Caco-2 (cell line): Measurements from ENCODE around the gene C2CD3. TPM values are rescaled to one million over a fixed set of nuclear protein-coding genes. Genes with fewer than 3 reads are reported as not detected.

Source experiments
- BruUV-seq: library from RNA; stranded (reverse); fragments of 400-500 nt; replicated peaks from 2 replicates; lab custom pipeline; 2021; lab: Mats Ljungman, UMichigan
- CTCF ChIA-PET: fragments of 300-600 bp; sonication (Branson Sonifier 250); formaldehyde crosslinking; loops from one replicate; lab custom pipeline; 2022; ENCODE audit warnings: antibody characterized with exemption; lab: Charles Lee
- POLR2A ChIA-PET: fragments of 300-600 bp; sonication (Branson Sonifier 250); formaldehyde crosslinking; loops from one replicate; lab custom pipeline; 2022; ENCODE audit warnings: antibody characterized with exemption; lab: Charles Lee
- DNase-seq, 2 experiments: peaks; one replicate each; pipeline versions ENCODE4 v3.0.0 to v3.0.0-alpha.2; 2020 to 2022
- H3K27me3 ChIP-seq: replicated peaks from 2 replicates; pipeline ENCODE4 v1.6.0; 2011; ENCODE audit warnings: low read length; ENCODE audit not compliant: control insufficient read depth, insufficient read depth
- H3K36me3 ChIP-seq: 2 replicates; pipeline ENCODE4 v1.5.1; 2011; ENCODE audit warnings: low read length; ENCODE audit not compliant: control insufficient read depth, insufficient read depth
- H3K4me1 ChIP-seq: fragments of 250-450 bp; sonication (Bioruptor Pico); 2 replicates; pipeline ENCODE4 v1.5.1; 2020; ENCODE audit warnings: mild to moderate bottlenecking
- H3K4me3 ChIP-seq: 2 replicates; pipeline ENCODE4 v1.5.1; 2011; ENCODE audit warnings: low read depth, mild to moderate bottlenecking, control low read depth, low read length
- H3K9me3 ChIP-seq: fragments of 250-450 bp; sonication (Bioruptor Pico); 2 replicates; pipeline ENCODE4 v1.5.1; 2020; ENCODE audit warnings: mild to moderate bottlenecking, moderate library complexity
- H3K27ac Mint-ChIP-seq: one replicate; pipeline ENCODE4 v1.8.0; 2022; ENCODE audit warnings: mixed read lengths; ENCODE audit not compliant: unreplicated experiment
- H3K27me3 Mint-ChIP-seq: one replicate; pipeline ENCODE4 v1.8.0; 2022; ENCODE audit warnings: mixed read lengths; ENCODE audit not compliant: insufficient read depth, unreplicated experiment
- H3K36me3 Mint-ChIP-seq: one replicate; pipeline ENCODE4 v1.8.0; 2022; ENCODE audit warnings: mild to moderate bottlenecking, mixed read lengths; ENCODE audit not compliant: insufficient read depth, unreplicated experiment
- H3K4me1 Mint-ChIP-seq: one replicate; pipeline ENCODE4 v1.8.0; 2022; ENCODE audit warnings: low read depth, mixed read lengths; ENCODE audit not compliant: unreplicated experiment
- H3K4me3 Mint-ChIP-seq: one replicate; pipeline ENCODE4 v1.8.0; 2022; ENCODE audit warnings: mild to moderate bottlenecking, moderate library complexity, mixed read lengths; ENCODE audit not compliant: unreplicated experiment
- H3K9me3 Mint-ChIP-seq: one replicate; pipeline ENCODE4 v1.8.0; 2022; ENCODE audit warnings: mixed read lengths; ENCODE audit not compliant: unreplicated experiment
- CTCF ChIP-seq, 2 experiments: fragments of 200-600 bp in 1 of 2; IDR thresholded peaks; 1 replicate in 1 of 2; 2 replicates in 1 of 2; pipeline versions ENCODE4 v1.5.1 to v1.8.0; 2011 to 2022; ENCODE audit warnings: antibody characterized with exemption in 1 of 2, control low read depth in 1 of 2, inconsistent platforms in 1 of 2, low read depth in 1 of 2, low read length in 1 of 2, mild to moderate bottlenecking in 1 of 2, moderate library complexity in 1 of 2; ENCODE audit not compliant: insufficient read depth in 1 of 2, severe bottlenecking in 1 of 2, unreplicated experiment in 1 of 2
- intact Hi-C: fragments of 100-400 bp; cut with micrococcal nuclease; formaldehyde crosslinking; loops from one replicate; pipeline ENCODE4 v1.10.0; 2022; ENCODE audit not compliant: unreplicated experiment
- total RNA-seq: library from RNA; stranded (reverse); gene quantifications from 2 replicates; pipeline ENCODE4 v1.2.3, GENCODE V29; 2022

Gene C2CD3
- total RNA-seq, 1 experiment from 2014 or later, result 47.5 TPM

DNA sequence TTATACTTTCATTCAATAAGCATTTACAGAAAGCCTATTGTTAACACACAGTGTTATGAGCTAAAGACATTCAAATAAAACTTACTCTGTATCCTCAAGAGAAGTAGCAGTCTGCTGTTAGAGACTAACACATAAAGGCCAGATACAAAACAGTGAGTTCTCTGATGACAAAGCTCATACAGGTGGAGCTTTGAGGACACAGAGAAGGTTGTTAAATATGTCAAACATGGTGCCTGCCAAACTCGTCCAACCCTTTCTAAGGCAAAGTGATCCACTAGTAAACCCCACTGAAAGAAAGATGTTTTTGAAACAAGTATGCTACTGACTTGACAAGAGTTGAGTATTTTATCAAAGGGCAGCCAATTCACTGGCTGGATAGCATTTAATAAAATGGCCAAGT, 70.1 kb downstream of the C2CD3 start:
- Mint-ChIP-seq H3K27ac (no peak overlapping the region), H3K36me3 (peaks cover 5% of the 10 kb centered on the region)
- POLR2A ChIA-PET, result interaction anchor here (1.0 kb wide), 1 partner anchor 70 kb away, joined by 3 read pairs; the partner anchor contains the start of genes C2CD3 and PPME1

DNA sequence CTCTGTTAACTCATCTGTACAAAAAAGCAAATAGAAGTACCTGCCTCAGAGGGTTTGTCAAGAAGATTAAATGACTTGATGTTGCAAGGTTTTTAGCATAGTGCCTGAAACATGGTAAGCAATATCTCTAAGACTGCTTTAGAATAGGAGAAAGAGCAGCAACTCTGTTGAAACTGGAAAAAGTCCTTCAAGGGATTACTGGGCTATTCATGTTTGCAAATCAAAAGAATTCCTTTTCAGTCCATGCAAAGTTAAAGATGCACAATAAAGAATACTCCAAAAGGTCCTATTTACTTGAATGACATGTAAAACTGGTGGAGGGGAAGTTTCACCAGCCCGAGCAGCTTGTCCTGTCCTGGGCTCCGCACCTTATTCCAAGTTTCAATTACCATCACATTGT, 70.6 kb downstream of the C2CD3 start:
- ChIA-PET CTCF (no interaction called here), POLR2A (no interaction called here)
- Mint-ChIP-seq H3K4me1 (no peaks in the 10 kb centered on the region), H3K4me3 (no peak overlapping the region), H3K36me3 (peaks cover 5% of the 10 kb centered on the region), H3K27ac (no peak overlapping the region), H3K9me3 (no peaks in the 10 kb centered on the region), H3K27me3 (no peaks in the 10 kb centered on the region)
- no peak for DNase-seq
- no TSS peak for BruUV-seq
- no peak for TF ChIP-seq CTCF (IDR thresholded peaks at IDR 0.05; ENCODE audit: insufficient read depth in 1 of 2, low read depth in 1 of 2, low read length in 1 of 2, severe bottlenecking in 1 of 2, unreplicated experiment in 1 of 2)
- H3K27me3 ChIP-seq, result no peaks in the 10 kb centered on the region
- no peak overlapping the region for H3K4me3 ChIP-seq
- no peaks in the 10 kb centered on the region for H3K9me3 ChIP-seq
- peaks cover 11% of the 10 kb centered on the region for H3K4me1 ChIP-seq
- no peaks in the 10 kb centered on the region for H3K36me3 ChIP-seq
- intact Hi-C loops, result loop anchor here (2.0 kb wide), 1 partner anchor 23 kb away; no protein-coding TSS in a partner anchor

More for the DNA sequence above, 70.1 kb downstream of the C2CD3 start:
- no peaks in the 10 kb centered on the region for H3K27me3 ChIP-seq
- H3K4me3 Mint-ChIP-seq, result no peak overlapping the region
- no peak for TF ChIP-seq CTCF (IDR thresholded peaks at IDR 0.05; ENCODE audit: insufficient read depth in 1 of 2, low read depth in 1 of 2, low read length in 1 of 2, severe bottlenecking in 1 of 2, unreplicated experiment in 1 of 2)
- H3K9me3 Mint-ChIP-seq, result no peaks in the 10 kb centered on the region
- H3K4me3 ChIP-seq, result no peak overlapping the region
- intact Hi-C loops, result loop anchor here (2.0 kb wide), 1 partner anchor 22 kb away; no protein-coding TSS in a partner anchor
- H3K4me1 ChIP-seq, result peaks cover 11% of the 10 kb centered on the region
- H3K9me3 ChIP-seq, result no peaks in the 10 kb centered on the region
- BruUV-seq, result no TSS peak
- DNase-seq, result no peak
- H3K4me1 Mint-ChIP-seq, result no peaks in the 10 kb centered on the region
- CTCF ChIA-PET, result interaction anchor here (0.8 to 1.0 kb wide), 2 partner anchors 70 to 155 kb away, joined by 3 read pairs; partner anchors contain the start of genes C2CD3 and PPME1
- no peaks in the 10 kb centered on the region for H3K27me3 Mint-ChIP-seq
- H3K36me3 ChIP-seq, result no peaks in the 10 kb centered on the region

DNA sequence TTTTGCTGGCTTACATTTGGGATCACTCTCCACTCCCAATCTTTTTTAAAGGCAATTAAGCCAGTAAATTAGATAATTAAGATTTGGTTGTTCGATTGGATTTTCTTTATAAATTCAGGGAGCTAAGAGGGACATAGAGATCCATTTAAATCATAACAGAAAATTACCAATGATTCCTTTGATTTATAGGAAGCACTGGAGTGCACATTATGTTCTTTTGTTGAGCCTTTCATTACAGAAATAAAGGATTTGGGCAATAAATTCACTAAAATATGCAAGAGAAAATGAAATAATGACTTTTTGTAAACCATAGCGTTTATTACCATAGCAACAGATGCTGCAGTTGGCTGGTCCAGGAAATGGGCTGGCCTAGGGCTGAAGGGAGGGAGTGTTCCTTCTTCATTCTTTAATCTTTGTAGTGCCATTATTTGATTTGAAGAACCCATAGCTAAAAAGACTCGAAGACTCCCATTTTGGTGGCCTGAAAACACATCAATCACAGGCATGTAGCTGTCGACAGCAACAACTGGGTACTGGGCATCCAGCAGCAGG, 73.0 kb downstream of the C2CD3 start:
- ChIA-PET POLR2A (no interaction called here), CTCF (no interaction called here)
- H3K4me1 ChIP-seq, result peaks cover 11% of the 10 kb centered on the region
- H3K27me3 ChIP-seq, result no peaks in the 10 kb centered on the region
- no peak overlapping the region for H3K4me3 Mint-ChIP-seq
- no peaks in the 10 kb centered on the region for H3K9me3 ChIP-seq
- no peaks in the 10 kb centered on the region for H3K9me3 Mint-ChIP-seq
- DNase-seq, result no peak
- no TSS peak for BruUV-seq
- TF ChIP-seq CTCF (IDR thresholded peaks at IDR 0.05; ENCODE audit: insufficient read depth in 1 of 2, low read depth in 1 of 2, low read length in 1 of 2, severe bottlenecking in 1 of 2, unreplicated experiment in 1 of 2), result no peak
- no peak overlapping the region for H3K4me3 ChIP-seq
- H3K27ac Mint-ChIP-seq, result no peak overlapping the region
- H3K36me3 ChIP-seq, result no peaks in the 10 kb centered on the region
- no peaks in the 10 kb centered on the region for H3K4me1 Mint-ChIP-seq
- H3K36me3 Mint-ChIP-seq, result peaks cover 10% of the 10 kb centered on the region
- H3K27me3 Mint-ChIP-seq, result no peaks in the 10 kb centered on the region
- intact Hi-C loops, result no loop called here
